HG03457 (cell line): Measurements from ENCODE around the gene STYXL1.

Experiments used
- ATAC-seq: cut with Tn5 transposase; IDR thresholded peaks from one replicate; pipeline ENCODE4 v1.9.1; 2021; ENCODE audit warnings: moderate number of reproducible peaks; ENCODE audit not compliant: unreplicated experiment

Gene STYXL1

DNA sequence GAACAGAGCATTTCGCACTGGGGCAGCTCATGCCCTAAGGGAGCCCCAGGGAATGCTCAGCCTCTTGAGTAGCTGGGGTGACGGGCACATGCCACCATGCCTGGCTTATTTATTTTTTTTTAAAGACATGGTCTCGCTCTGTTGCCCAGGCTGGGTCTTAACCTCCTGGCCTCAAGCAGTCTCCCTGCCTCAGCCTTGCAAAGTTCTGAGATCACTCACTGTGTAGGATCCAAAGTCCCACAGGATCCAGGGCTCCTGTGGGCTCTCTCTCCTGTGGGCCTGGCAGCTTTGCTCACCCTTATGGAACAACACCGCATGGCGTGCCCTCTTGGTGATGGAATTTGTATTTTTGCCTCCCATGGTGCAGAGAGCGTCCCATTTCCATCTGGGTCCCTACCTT lies 87.4 kb downstream of the STYXL1 start:
- ATAC-seq, result no peak

DNA sequence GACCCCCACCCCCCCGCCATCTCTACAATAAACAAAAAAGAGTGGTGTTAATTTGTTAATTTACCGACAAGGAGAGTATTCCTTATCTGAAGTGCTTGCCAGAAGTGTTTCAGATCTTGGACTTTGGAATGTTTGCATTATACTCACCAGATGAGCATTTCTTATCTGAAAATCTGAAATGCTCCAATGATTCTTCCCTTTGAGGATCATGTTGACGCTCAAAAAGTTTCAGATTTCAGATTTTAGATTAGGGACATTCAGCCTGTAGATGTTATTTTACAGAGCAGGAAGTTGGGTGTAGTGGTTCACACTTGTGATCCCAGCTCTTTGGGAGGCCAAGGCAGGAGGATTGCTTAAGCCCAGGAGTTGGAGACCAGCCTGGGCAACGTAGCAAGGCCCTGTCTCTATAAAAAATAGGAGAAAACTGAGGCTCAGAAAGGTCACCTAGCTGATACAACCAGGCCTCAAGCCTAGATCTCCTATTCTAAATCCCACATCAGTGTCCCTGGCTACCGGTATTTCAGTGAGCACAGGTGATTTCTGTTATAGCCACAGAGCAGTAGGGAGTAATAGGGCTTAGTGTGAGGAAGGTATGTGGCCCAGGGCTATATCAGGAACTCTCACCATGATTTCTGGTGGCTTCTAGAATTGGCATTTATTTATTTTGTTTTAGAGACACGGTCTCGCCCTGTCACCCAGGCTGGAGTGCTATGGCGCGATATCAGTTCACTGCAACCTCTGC lies 88.8 kb downstream of the STYXL1 start:
- no peak for ATAC-seq

DNA sequence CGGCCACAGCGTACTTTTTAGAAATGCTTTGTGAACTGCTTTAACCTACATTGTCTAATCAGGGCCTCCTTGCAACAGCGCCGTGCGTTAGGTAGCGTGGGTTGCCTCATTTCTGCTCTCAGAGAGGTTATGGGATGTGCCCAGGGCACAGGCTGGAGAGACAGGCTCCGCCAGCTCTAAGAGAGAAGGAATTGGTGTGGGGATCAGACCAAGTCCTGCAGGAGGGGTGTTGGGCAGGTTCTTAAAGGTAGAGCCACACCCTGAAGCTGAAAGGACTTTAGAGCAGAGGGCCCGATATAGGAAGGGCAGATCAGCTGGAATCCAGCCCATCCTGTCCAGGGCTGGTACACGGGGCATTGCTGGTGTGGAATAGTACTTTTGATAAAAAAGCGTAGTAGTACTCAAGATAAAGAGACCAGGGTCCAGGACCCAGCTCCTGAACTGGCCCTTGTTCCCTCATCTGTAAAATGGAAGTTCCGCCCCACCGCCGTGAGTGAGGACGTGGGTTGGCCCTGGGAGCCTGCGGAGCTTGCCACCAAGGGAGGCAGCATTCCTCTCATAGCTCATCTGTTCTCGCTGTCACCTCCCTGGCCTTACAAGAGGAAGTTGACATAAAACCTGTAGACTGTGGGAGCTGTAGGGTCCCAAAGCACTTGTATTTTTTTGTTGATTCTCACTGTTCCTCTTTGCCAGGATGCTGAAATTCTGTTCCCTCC lies 90.6 kb downstream of the STYXL1 start:
- no peak for ATAC-seq

DNA sequence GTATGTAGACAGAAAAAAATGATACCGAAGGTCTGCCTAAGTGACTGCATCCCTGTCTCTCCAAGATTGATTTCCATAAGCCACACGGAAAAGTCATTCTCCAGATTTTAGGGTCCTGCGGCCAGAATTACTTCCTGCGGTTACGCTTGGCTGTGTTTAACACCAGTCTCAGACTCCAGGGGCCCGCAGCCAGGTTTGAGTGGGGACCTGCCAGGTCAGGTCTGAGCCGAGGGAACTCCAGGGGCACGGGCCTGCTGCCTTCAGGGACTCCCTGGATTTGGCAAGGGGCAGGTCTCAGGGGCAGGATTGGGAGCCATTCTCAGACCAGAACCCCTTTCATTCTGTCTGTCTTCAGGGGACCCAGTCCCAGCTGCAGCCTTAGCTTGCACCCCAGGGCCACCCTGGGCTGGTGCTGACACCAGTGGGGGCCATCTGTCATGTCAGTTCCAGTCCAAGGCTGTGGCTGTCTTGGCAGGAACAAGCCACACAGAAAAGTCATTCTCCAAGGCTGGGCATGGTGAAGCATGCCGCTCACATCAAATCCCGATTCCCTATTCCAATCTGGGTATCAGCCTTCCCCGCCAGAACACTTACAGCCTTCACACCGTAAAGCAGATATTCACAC lies 92.4 kb downstream of the STYXL1 start:
- no peak for ATAC-seq

GRCh38 chr7:75953931-75954330 lies 93.9 kb downstream of the STYXL1 start:
- ATAC-seq, result no peak

DNA sequence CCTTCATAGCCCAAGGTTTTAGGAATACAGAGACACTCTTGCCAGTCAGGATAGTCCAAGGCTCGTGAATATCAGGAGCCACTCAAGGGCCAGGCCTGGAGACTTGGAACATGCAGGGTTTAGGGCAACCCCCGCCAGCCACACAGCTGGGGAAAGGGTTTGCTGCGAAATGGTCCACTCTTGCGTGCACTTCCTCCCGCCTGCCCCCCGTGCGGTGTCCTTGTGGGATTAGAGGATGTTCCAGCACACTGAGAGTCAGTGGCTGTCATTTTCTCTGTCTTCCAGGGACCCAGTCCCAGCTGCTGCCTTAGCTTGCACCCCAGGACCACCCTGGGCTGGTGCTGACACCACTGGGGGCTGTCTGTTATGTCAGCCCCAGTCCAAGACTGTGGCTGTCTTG lies 94.4 kb downstream of the STYXL1 start:
- no peak for ATAC-seq

DNA sequence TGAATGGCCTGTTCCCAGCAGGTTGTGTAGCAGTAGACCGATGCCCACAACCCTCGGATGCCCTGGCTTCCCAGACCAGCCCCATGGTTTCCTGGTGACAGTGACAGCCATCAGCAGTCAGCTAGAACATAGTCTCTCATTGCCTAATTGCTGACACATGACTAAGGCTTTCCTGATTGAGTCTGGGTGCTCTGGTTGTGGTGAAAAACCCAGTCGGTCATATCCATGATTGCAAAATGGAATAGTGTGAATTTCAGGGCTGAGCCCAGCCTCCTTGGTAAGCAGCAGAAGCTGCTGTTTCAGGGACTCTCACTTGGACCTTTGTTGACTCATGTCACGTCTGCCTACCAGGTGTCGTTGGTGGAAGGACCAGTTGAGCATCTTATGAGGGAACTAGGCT lies 96.3 kb downstream of the STYXL1 start:
- ATAC-seq, result no peak

DNA sequence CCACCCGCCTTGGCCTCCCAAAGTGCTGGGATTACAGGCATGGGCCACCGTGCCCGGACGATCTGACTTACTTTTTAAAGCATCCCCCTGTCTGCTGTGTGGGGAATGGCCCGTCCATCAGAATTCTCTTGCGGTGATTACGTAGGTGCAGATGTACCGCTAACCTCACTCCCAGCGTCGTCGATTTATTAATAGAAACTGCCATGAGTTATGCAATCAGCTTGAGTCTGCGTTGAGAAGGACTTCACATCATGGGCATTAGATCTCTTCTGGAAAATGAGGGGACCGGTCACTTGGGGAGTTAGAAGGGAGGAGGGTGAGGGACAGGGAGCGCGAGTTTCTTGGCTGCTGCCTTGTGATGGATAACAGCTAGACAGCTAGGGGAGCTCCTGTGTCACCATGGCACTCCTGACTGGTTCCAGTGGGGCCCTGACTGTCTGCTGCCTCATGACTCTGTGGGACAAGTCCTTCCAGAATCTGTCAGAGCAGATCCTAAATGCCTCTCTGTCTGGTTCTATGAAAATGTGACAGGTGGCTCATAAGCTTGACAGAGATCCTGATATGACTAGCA lies 97.6 kb downstream of the STYXL1 start:
- no peak for ATAC-seq

DNA sequence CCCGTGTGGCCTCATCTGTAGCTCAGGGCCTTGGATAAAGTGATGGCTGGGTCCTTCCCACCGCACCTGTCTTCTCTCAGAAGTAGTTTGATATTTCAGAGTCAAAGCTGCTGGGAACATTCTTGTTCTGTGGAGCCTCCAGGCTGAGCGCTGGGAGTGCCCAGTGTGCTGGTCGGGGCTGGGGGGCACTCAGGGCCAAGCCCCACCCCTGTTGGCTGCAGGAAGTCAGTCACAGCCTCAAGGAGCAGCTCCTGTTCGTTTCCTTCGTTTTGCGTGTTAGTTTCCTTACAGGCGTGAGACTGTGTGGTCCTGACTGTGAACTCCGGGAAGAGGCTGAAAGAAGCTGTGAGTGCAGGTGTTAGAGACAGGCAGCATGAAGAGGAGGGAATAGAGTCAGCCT lies 99.6 kb downstream of the STYXL1 start:
- no peak for ATAC-seq
